GM12891 (cell line): ENCODE results near the gene ASIC2.

Source experiments
- PAX5 ChIP-seq: IDR thresholded peaks from 2 replicates; pipeline ENCODE4 v1.6.1; 2011; ENCODE audit warnings: low read length, moderate library complexity, mild to moderate bottlenecking; ENCODE audit not compliant: insufficient read depth, severe bottlenecking
- POLR2A ChIP-seq: IDR thresholded peaks from 2 replicates; pipeline ENCODE4 v1.6.1; 2011; ENCODE audit warnings: low read depth, low read length, control low read depth
- POLR2AphosphoS5 ChIP-seq: IDR thresholded peaks from 2 replicates; pipeline ENCODE4 v1.6.1; 2011; ENCODE audit warnings: low read depth, low read length, control low read depth
- POU2F2 ChIP-seq: IDR thresholded peaks from 2 replicates; pipeline ENCODE4 v1.6.1; 2011; ENCODE audit warnings: low read depth, mild to moderate bottlenecking, control low read depth, low read length, moderate library complexity
- SPI1 ChIP-seq: IDR thresholded peaks from 2 replicates; pipeline ENCODE4 v1.6.1; 2011; ENCODE audit warnings: low read depth, low read length, control low read depth
- TAF1 ChIP-seq: IDR thresholded peaks from 2 replicates; pipeline ENCODE4 v1.6.1; 2011; ENCODE audit warnings: low read depth, low read length, control low read depth

- TF ChIP-seq POLR2AphosphoS5, result no peak
- TF ChIP-seq TAF1, result no peak
- no peak for TF ChIP-seq POLR2A
- no peak for TF ChIP-seq SPI1
- TF ChIP-seq POU2F2, result no peak
- no peak for TF ChIP-seq PAX5
Measured at GRCh38 chr17:33080091-33080490, 213.0 kb downstream of the ASIC2 start.
